GM12878 (cell line): Measurements from ENCODE around the gene WRAP73. TPM values are rescaled to one million over a fixed set of nuclear protein-coding genes. Genes with fewer than 3 reads are reported as not detected.

Source experiments
- ATAC-seq: fragments of 200-7000 bp; cut with Tn5 transposase; 3 replicates; pipeline ENCODE4 v1.9.1; 2020; ENCODE audit warnings: mild to moderate bottlenecking, moderate library complexity
- BruUV-seq: library from RNA; stranded (reverse); fragments of 400-500 nt; replicated peaks from 2 replicates; lab custom pipeline; 2021; lab: Mats Ljungman, UMichigan
- CTCF ChIA-PET: fragments of 300-600 bp; sonication (Branson Sonifier 250); formaldehyde crosslinking; extraction: SDS; loops from one replicate; lab custom pipeline; 2021; ENCODE audit warnings: inconsistent platforms; lab: Yijun Ruan, JAX
- POLR2A ChIA-PET: fragments of 350-600 bp; formaldehyde crosslinking; extraction: SDS; loops from one replicate; lab custom pipeline; 2021; ENCODE audit warnings: inconsistent platforms; lab: Charles Lee
- RAD21 ChIA-PET: fragments of 300-600 bp; sonication (Branson Sonifier 250); formaldehyde crosslinking; loops from one replicate; lab custom pipeline; 2023; ENCODE audit warnings: antibody characterized with exemption; ENCODE audit not compliant: unreplicated experiment; lab: Charles Lee
- SMC1A ChIA-PET: fragments of 300-600 bp; sonication (Branson Sonifier 250); formaldehyde crosslinking; loops from one replicate; lab custom pipeline; 2023; ENCODE audit not compliant: unreplicated experiment, uncharacterized antibody; lab: Charles Lee
- DNase-seq: peaks from one replicate; pipeline ENCODE4 v3.0.0-alpha.2; 2011; ENCODE audit warnings: low read depth, low spot score
- FAIRE-seq: peaks from 3 replicates; lab custom pipeline; 2011; peaks lifted over from hg19 to GRCh38; lab: Jason Lieb, UNC
- H2AFZ ChIP-seq: 2 replicates; pipeline ENCODE4 v1.6.0; 2011; ENCODE audit warnings: low read depth, low read length, control low read depth; ENCODE audit not compliant: control insufficient read depth
- H3K27ac ChIP-seq: 2 replicates; pipeline ENCODE4 v1.5.1; 2011; ENCODE audit warnings: control low read depth; ENCODE audit not compliant: control insufficient read depth, insufficient read depth
- H3K27me3 ChIP-seq, 2 experiments: replicated peaks in 1 of 2; 2 replicates each; pipeline versions ENCODE4 v1.6.0 to v1.6.1; 2011; ENCODE audit warnings: low read length in 1 of 2; ENCODE audit not compliant: control insufficient read depth in 2 of 2, insufficient read depth in 2 of 2
- H3K36me3 ChIP-seq, 2 experiments: 2 replicates each; pipeline ENCODE4 v1.5.1; 2011; ENCODE audit warnings: low read length in 1 of 2; ENCODE audit not compliant: control insufficient read depth in 2 of 2, insufficient read depth in 2 of 2
- H3K4me1 ChIP-seq: 2 replicates; pipeline ENCODE4 v1.6.1; 2011; ENCODE audit warnings: mild to moderate bottlenecking, low read length, moderate library complexity, mixed read lengths; ENCODE audit not compliant: control insufficient read depth, insufficient read depth
- H3K4me2 ChIP-seq: 2 replicates; pipeline ENCODE4 v1.6.0; 2011; ENCODE audit warnings: control low read depth; ENCODE audit not compliant: control insufficient read depth, insufficient read depth
- H3K4me3 ChIP-seq: fragments of 200-600 bp; sonication (generic); 2 replicates; pipeline ENCODE4 v1.5.1; 2016
- H3K79me2 ChIP-seq: 2 replicates; pipeline ENCODE4 v1.6.0; 2011; ENCODE audit warnings: low read length; ENCODE audit not compliant: control insufficient read depth, insufficient read depth
- H3K9ac ChIP-seq: 2 replicates; pipeline ENCODE4 v1.8.0; 2011; ENCODE audit warnings: low read length, control low read depth, mixed read lengths; ENCODE audit not compliant: control insufficient read depth, insufficient read depth
- H3K9me3 ChIP-seq: replicated peaks from 3 replicates; pipeline ENCODE4 v1.5.1; 2011; ENCODE audit warnings: mild to moderate bottlenecking, low read length; ENCODE audit not compliant: control insufficient read depth, insufficient read depth
- H4K20me1 ChIP-seq: 2 replicates; pipeline ENCODE4 v1.6.0; 2011; ENCODE audit not compliant: control insufficient read depth, insufficient read depth
- BCL11A ChIP-seq: IDR thresholded peaks from 2 replicates; pipeline ENCODE4 v1.6.1; 2011; ENCODE audit warnings: low read depth, low read length
- EED ChIP-seq: sonication (generic); IDR thresholded peaks from 2 replicates; pipeline ENCODE4 v1.6.1; 2016; ENCODE audit warnings: antibody characterized with exemption, low read depth
- FOXK2 ChIP-seq: fragments of 450-650 bp; IDR thresholded peaks from 2 replicates; pipeline ENCODE4 v1.6.1; 2017; ENCODE audit warnings: mild to moderate bottlenecking, moderate library complexity
- GABPA ChIP-seq: IDR thresholded peaks from 2 replicates; pipeline ENCODE4 v1.6.1; 2014; ENCODE audit warnings: antibody characterized with exemption, low read depth, mild to moderate bottlenecking, inconsistent platforms
- HDAC6 ChIP-seq: fragments of 200-600 bp; sonication (generic); IDR thresholded peaks from one replicate; pipeline ENCODE4 v1.8.0; 2017; ENCODE audit warnings: antibody characterized with exemption; ENCODE audit not compliant: unreplicated experiment
- JUND ChIP-seq: IDR thresholded peaks from 2 replicates; pipeline ENCODE4 v1.6.1; 2012; ENCODE audit warnings: low read depth, mild to moderate bottlenecking, low read length, improper control_type of control experiment, moderate library complexity
- PML ChIP-seq: IDR thresholded peaks from 2 replicates; pipeline ENCODE4 v1.6.1; 2012; ENCODE audit warnings: low read length, inconsistent platforms
- RBBP5 ChIP-seq: fragments of 200-600 bp; sonication (generic); conservative IDR thresholded peaks from 2 replicates; pipeline ENCODE4 v1.6.1; 2016
- RFX5 ChIP-seq: IDR thresholded peaks from 2 replicates; pipeline ENCODE4 v1.6.1; 2011; ENCODE audit warnings: low read depth, low read length, improper control_type of control experiment
- ZNF384 ChIP-seq: IDR thresholded peaks from 2 replicates; pipeline ENCODE4 v1.6.1; 2012; ENCODE audit warnings: low read depth, mild to moderate bottlenecking, low read length, improper control_type of control experiment, borderline replicate concordance
- ZNF622 ChIP-seq: fragments of 450-650 bp; IDR thresholded peaks from 2 replicates; pipeline ENCODE4 v1.6.1; 2017; ENCODE audit warnings: mild to moderate bottlenecking, inconsistent platforms
- WGBS: methylation state at CpG from one replicate; pipeline ENCODE4 v1.1.6; 2016; ENCODE audit warnings: low lambda C conversion rate; ENCODE audit not compliant: insufficient replicate concordance, insufficient coverage; ENCODE audit errors: missing lambda C conversion rate; 5-methylcytosine and 5-hydroxymethylcytosine counted together
- in situ Hi-C: fragments of 300-500 bp; cut with MboI; formaldehyde crosslinking; loops from 9 replicates; pipeline ENCODE4 v1.14.3; 2018; ENCODE audit warnings: mixed read lengths
- intact Hi-C: fragments of 100-400 bp; cut with micrococcal nuclease; formaldehyde crosslinking; loops from one replicate; pipeline ENCODE4 v1.14.2; 2022; ENCODE audit not compliant: unreplicated experiment
- polyA plus RNA-seq, 11 experiments: library from polyadenylated mRNA; depleted of rRNA in 4 of 11; unstranded in 6 of 11; stranded (reverse) in 5 of 11; fragments of >200 nt; fragmentation: Nextera tagmentation in 4 of 11; fragmentation: Illumina TruSeq in 1 of 11; extraction: Ambion mirVana in 4 of 11; extraction: Trizol in 1 of 11; gene quantifications; 1 replicate in 1 of 11; 2 replicates in 10 of 11; pipeline versions ENCODE4 v1.2.1 to v1.2.3, GENCODE V29; 2011 to 2016; ENCODE audit warnings: inconsistent platforms in 2 of 11, missing spikeins in 2 of 11, low read depth in 1 of 11
- total RNA-seq, 4 experiments: library from RNA; depleted of rRNA in 3 of 4; stranded (reverse); fragments of >200 nt in 3 of 4; fragmentation: Illumina TruSeq in 1 of 4; extraction: Trizol in 1 of 4; gene quantifications; 2 replicates each; pipeline versions ENCODE4 v1.2.1 to v1.2.3, GENCODE V29; 2013 to 2021
- TF ChIP-seq, protein P1 (sequence below): fragments of 450-650 bp; IDR thresholded peaks from 2 replicates; pipeline ENCODE4 v1.6.1; 2017; ENCODE audit warnings: low read depth, mild to moderate bottlenecking, moderate library complexity
- TF ChIP-seq, protein P2 (sequence below): IDR thresholded peaks from 2 replicates; pipeline ENCODE4 v1.6.1; 2012; ENCODE audit warnings: low read depth, low read length, improper control_type of control experiment
- TF ChIP-seq, protein P3 (sequence below): fragments of 450-650 bp; IDR thresholded peaks from 2 replicates; pipeline ENCODE4 v1.6.1; 2017; ENCODE audit warnings: mild to moderate bottlenecking, moderate library complexity

WRAP73 gene
- total and polyA plus RNA-seq, 10 of the 15 experiments (the other 5 are each of a cell fraction or from before 2014, with no cell fraction given) = 3.2 to 65.8 (median 48.0) TPM

DNA sequence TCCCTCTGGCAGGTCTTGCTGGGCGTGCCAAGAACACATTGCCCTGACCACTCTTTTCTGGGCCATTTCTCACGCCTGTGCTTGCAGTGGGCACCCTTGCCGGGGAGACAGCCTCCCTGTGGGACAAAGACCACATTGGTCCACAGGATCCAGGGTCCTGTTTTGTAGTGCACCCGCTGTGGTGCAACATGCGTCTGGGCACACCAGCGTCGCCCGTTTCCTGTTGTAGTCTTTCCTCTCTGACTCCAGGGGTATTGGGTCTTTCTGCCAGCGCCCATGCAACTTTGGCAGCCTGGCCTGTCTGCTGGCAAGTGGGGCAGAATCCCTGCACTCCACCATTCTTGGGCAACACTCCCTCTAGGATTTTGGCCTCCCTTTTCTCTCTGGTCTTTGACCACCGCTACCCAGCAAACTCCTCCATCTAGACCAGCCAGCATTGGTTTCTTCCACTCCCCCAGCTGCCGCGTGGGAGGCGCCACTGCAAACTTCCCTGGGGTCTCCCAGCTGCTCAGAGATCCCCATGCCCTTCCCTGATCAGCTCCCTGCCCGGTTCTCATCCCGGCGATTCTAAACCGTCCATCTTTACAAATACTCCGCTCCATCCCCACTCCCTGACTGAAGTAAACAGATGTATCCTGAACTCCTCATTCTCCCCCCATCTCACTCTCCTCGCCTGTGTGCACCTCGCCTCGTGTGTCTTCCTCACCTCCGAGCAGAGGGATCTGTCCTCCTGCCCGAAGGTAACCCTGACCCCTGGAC is 26.3 kb downstream of the WRAP73 start:
- Histone ChIP-seq H3K36me3 (peaks cover 0 to 2% of the 10 kb centered on the region in 2 experiments; a peak in 3 of 4 replicates), H3K27ac (no peak overlapping the region; the same call in 1 of the 2 replicates), H3K9ac (peak overlapping the region; percentile 11), H3K4me1 (peaks cover 5% of the 10 kb centered on the region; the same call in 1 of the 2 replicates), H3K27me3 (no peaks in the 10 kb centered on the region; a peak in 1 of 4 replicates), H3K4me3 (peak overlapping the region; percentile 73), H2AFZ (peak overlapping the region; percentile 88), H4K20me1 (no peaks in the 10 kb centered on the region), H3K9me3 (no peaks in the 10 kb centered on the region), H3K79me2 (no peaks in the 10 kb centered on the region), H3K4me2 (peak overlapping the region; percentile 93)
- SMC1A ChIA-PET = interaction anchor here (1.5 kb wide), 1 partner anchor 14 kb away, joined by 5 read pairs; no protein-coding TSS in a partner anchor
- in situ Hi-C loops = loop anchor here (10.0 kb wide), 1 partner anchor 139 kb away; no protein-coding TSS in a partner anchor
- FAIRE-seq (no peak), ATAC-seq (no peak), DNase-seq (no peak)
- intact Hi-C loops = loop anchor here (2.0 kb wide), 1 partner anchor 27 kb away; the partner anchor contains the start of gene WRAP73
- POLR2A ChIA-PET = no interaction called here
- no TSS peak for BruUV-seq
- CTCF ChIA-PET = interaction anchor here (0.6 to 0.9 kb wide), 4 partner anchors 9 to 1173 kb away, joined by 3 to 4 read pairs (median 3); no protein-coding TSS in a partner anchor
- RAD21 ChIA-PET = interaction anchor here (0.7 to 1.1 kb wide), 2 partner anchors 101 kb away, joined by 3 to 4 read pairs; no protein-coding TSS in a partner anchor
- 25% methylated on average over 23 of the region's 23 CpGs for WGBS
- no peak for TF ChIP-seq JUND
- TF ChIP-seq RBBP5 = no peak
- TF ChIP-seq, protein P1, sequence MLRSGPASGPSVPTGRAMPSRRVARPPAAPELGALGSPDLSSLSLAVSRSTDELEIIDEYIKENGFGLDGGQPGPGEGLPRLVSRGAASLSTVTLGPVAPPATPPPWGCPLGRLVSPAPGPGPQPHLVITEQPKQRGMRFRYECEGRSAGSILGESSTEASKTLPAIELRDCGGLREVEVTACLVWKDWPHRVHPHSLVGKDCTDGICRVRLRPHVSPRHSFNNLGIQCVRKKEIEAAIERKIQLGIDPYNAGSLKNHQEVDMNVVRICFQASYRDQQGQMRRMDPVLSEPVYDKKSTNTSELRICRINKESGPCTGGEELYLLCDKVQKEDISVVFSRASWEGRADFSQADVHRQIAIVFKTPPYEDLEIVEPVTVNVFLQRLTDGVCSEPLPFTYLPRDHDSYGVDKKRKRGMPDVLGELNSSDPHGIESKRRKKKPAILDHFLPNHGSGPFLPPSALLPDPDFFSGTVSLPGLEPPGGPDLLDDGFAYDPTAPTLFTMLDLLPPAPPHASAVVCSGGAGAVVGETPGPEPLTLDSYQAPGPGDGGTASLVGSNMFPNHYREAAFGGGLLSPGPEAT = no peak
- no peak for TF ChIP-seq PML
- TF ChIP-seq EED = no peak
- TF ChIP-seq HDAC6 = no peak
- no peak for TF ChIP-seq BCL11A
- TF ChIP-seq RFX5 = no peak
- no peak for TF ChIP-seq FOXK2
- no peak for TF ChIP-seq ZNF622
- TF ChIP-seq GABPA = no peak
- TF ChIP-seq, protein P2, sequence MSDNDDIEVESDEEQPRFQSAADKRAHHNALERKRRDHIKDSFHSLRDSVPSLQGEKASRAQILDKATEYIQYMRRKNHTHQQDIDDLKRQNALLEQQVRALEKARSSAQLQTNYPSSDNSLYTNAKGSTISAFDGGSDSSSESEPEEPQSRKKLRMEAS = no peak
- TF ChIP-seq ZNF384 = no peak
- TF ChIP-seq, protein P3, sequence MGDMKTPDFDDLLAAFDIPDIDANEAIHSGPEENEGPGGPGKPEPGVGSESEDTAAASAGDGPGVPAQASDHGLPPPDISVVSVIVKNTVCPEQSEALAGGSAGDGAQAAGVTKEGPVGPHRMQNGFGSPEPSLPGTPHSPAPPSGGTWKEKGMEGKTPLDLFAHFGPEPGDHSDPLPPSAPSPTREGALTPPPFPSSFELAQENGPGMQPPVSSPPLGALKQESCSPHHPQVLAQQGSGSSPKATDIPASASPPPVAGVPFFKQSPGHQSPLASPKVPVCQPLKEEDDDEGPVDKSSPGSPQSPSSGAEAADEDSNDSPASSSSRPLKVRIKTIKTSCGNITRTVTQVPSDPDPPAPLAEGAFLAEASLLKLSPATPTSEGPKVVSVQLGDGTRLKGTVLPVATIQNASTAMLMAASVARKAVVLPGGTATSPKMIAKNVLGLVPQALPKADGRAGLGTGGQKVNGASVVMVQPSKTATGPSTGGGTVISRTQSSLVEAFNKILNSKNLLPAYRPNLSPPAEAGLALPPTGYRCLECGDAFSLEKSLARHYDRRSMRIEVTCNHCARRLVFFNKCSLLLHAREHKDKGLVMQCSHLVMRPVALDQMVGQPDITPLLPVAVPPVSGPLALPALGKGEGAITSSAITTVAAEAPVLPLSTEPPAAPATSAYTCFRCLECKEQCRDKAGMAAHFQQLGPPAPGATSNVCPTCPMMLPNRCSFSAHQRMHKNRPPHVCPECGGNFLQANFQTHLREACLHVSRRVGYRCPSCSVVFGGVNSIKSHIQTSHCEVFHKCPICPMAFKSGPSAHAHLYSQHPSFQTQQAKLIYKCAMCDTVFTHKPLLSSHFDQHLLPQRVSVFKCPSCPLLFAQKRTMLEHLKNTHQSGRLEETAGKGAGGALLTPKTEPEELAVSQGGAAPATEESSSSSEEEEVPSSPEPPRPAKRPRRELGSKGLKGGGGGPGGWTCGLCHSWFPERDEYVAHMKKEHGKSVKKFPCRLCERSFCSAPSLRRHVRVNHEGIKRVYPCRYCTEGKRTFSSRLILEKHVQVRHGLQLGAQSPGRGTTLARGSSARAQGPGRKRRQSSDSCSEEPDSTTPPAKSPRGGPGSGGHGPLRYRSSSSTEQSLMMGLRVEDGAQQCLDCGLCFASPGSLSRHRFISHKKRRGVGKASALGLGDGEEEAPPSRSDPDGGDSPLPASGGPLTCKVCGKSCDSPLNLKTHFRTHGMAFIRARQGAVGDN = no peak
